Kasumi-1 (cell line): ENCODE measurements around the gene RFC4.
A peak's percentile ranks its signal among the peaks of the same experiment; 100 is the strongest.
"Not testable (repeated sequence)": the region's sequence is repeated elsewhere in the genome, so short reads cannot be mapped to it uniquely, and the experiment has no call there.

Experiments used
- DNase-seq, 2 experiments: peaks; one replicate each; lab custom pipeline; 2025; lab: John Stamatoyannopoulos, UW

The RFC4 gene

GRCh38 chr3:186806089-186807055, at the start of gene RFC4:
Gene RFC4 (minus strand): TSS chr3:186806482. CDS start chr3:186804713, 1,769 bp downstream.
- peak; percentile 82 to 84 for DNase-seq

- DNase-seq = no peak
Measured at GRCh38 chr3:186854954-186855353, 48.7 kb upstream of the RFC4 start.

DNA sequence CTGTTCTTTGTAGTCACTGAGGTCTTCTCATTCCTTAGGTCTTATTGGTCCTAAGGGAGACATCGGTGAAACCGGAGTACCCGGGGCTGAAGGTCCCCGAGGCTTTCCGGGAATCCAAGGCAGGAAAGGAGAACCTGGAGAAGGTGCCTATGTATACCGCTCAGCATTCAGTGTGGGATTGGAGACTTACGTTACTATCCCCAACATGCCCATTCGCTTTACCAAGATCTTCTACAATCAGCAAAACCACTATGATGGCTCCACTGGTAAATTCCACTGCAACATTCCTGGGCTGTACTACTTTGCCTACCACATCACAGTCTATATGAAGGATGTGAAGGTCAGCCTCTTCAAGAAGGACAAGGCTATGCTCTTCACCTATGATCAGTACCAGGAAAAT, 47.9 kb upstream of the RFC4 start:
- no peak for DNase-seq

- DNase-seq = no peak
Measured at GRCh38 chr3:186852994-186853393, 46.7 kb upstream of the RFC4 start.

DNA sequence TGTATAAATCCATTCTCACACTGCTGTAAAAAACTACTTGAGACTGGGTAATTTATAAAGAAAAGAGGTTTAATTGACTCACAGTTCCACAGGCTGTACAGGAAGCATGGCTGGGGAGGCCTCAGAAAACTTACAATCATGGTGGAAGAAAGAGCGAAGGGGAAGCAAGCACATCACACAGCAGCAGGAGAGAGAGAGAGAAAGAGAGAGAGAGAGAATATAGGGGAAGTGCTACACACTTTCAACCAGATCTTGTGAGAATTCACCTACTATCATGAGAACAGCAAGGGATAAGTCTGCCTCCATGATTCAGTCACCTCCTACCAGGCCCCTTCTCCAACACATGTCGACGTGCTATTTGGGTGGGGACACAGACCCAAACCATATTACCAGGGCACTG, 45.6 kb upstream of the RFC4 start:
- not testable (repeated sequence) for DNase-seq

- DNase-seq = peak; percentile 54 to 76
Measured at GRCh38 chr3:186849374-186849975, 43.2 kb upstream of the RFC4 start.

- DNase-seq = no peak
Measured at GRCh38 chr3:186847437-186847836, 41.2 kb upstream of the RFC4 start.

- no peak for DNase-seq
Measured at GRCh38 chr3:186845756-186846155, 39.5 kb upstream of the RFC4 start.

GRCh38 chr3:186844908-186845307, 38.6 kb upstream of the RFC4 start:
- no peak for DNase-seq

DNA sequence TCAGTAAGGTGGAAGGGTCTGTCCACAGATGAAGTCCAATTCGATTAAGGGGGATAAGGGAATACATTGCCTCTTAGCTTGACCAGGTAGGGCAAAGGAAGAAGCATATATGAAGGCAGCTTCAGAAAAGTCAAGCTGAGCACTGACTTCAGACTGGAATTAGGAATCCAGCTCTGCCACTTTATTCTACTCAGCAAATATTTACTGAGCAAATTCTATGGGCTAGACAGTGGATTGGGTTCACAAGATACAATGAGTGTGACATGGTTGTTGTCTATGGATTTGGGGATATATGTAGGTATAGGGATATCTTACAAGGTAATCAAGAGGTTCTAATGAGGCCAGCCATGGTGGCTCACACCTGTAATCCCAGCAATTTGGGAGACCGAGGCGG, 36.8 kb upstream of the RFC4 start:
- DNase-seq = no peak

DNA sequence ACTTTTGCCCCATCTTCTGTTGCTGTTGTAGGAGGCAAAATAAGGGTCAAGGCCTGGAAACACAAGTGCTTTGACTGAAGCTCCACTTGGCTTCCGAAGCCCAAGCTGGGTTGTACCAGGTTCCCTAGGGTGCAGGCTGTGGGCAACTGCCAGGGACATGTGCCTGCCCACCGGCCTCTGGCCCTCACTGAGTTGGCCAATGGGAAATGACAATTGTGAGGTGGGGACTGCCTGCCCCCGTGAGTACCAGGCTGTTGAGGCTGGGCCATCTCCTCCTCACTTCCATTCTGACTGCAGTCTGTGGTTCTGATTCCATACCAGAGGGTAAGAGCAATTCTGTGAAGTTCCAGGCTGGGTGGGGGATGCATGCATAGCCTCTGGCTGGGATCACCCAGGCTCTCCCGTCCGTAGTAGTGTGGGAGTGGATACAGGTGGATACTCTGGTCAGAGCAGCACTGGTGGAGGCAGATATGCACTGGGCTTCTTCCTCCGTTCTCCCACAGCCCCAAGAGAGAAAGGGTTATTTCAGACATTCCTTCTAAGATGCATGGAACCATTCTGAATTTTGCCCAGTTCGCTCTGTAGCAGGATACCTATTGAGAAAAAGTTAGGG, 36.2 kb upstream of the RFC4 start, which contains the start of gene ADIPOQ:
TSS of gene ADIPOQ (plus strand) at position 285 of the 613 bp plus-strand sequence. CDS start 10,349 bp downstream, outside the sequence.
- DNase-seq = no peak

- no peak for DNase-seq
Measured at GRCh38 chr3:186841620-186842019, 35.3 kb upstream of the RFC4 start.

- DNase-seq = no peak
Measured at GRCh38 chr3:186839874-186840641, 33.8 kb upstream of the RFC4 start.

GRCh38 chr3:186832276-186832675, 26.0 kb upstream of the RFC4 start:
- DNase-seq = no peak

DNA sequence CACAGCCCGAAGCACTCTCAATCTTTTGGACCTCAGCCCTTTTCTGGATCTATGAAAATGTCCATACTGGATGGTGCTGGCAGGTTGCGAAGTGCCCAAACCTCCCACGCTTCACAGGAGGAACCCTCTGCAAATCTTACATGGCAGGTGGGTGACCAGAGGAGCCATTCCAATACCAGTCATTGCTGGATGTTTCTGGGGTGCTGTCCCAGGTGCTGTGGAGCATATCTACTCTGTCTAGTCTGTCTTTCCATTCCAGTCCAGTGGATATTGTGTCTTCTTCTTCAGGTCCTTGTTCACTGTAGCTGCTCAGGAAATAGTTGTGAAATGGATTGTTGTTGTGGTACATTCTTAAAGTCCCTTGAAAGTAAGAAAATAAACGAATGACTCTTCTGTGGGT, 25.5 kb upstream of the RFC4 start:
- no peak for DNase-seq

DNA sequence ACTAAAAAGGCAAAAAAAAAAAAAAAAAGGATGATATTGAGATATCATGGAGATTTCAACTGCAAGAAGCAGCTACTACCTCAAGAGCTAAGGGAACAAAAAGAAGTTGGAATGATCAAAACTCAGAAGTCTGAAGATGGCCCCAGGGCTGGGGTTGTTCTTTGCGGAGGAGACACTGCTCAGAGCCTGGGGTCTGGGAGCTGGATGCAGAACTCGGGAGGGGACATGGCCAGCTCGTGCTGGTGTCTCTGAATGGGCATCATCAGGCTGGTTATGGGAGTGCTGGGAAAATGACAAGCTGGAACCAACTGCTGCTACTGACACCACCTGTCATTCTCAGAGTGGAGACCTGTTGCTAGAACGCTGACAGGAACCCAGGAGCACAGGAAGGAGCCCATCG, 22.1 kb upstream of the RFC4 start:
- DNase-seq = no peak

- peak; percentile 66 to 82 for DNase-seq
Measured at GRCh38 chr3:186826976-186827857, 20.9 kb upstream of the RFC4 start.

- DNase-seq = no peak
Measured at GRCh38 chr3:186826410-186826975, 20.2 kb upstream of the RFC4 start.

GRCh38 chr3:186825872-186826409, 19.7 kb upstream of the RFC4 start:
- DNase-seq = no peak

DNA sequence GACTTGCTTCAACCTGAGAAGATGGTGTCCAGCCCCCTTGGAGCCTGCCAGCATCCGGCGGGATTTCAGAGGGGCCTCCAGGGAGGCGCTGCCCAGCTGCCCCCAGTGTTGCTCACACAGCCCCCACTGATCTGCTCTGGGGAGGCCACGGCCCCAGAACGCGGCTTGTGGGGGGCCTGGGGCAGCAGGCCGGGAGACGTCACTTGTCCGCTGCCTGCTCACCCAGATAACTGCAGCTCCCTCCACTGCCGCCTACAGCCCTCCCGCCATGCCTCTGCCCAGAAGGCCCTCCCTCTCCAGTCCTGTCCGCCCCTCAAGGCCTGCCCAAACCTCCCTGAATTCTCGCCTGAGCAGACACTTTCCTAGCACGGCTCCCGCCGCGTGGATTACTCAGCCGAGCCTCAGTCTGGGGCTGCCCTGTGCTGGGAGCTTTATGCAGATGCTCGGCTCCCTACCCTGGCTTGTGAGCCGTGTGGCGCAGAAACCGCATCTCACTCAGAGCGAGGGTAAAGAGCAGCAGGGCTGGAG, 19.1 kb upstream of the RFC4 start:
- no peak for DNase-seq
